PC-9 (cell line): Measurements from ENCODE around the gene FDPS. TPM values are rescaled to one million over a fixed set of nuclear protein-coding genes. Genes with fewer than 3 reads are reported as not detected.

Source experiments
- BruUV-seq: library from RNA; stranded (reverse); fragments of 400-500 nt; replicated peaks from 2 replicates; lab custom pipeline; 2021; lab: Mats Ljungman, UMichigan
- CTCF ChIA-PET: fragments of 300-600 bp; sonication (Branson Sonifier 250); formaldehyde crosslinking; loops from one replicate; lab custom pipeline; 2022; ENCODE audit warnings: antibody characterized with exemption; lab: Charles Lee
- POLR2A ChIA-PET: fragments of 300-600 bp; sonication (Branson Sonifier 250); formaldehyde crosslinking; loops from one replicate; lab custom pipeline; 2022; ENCODE audit warnings: antibody characterized with exemption; ENCODE audit not compliant: unreplicated experiment; lab: Charles Lee
- DNase-seq, 2 experiments: peaks; one replicate each; pipeline versions ENCODE4 v3.0.0 to v3.0.0-alpha.2; 2015 to 2022; ENCODE audit warnings: mixed read lengths in 1 of 2
- H2AFZ ChIP-seq: fragments of 200-600 bp; sonication (generic); 2 replicates; pipeline ENCODE4 v1.8.1; 2017; ENCODE audit warnings: antibody characterized with exemption
- H3F3A ChIP-seq: fragments of 200-600 bp; sonication (generic); 2 replicates; pipeline ENCODE4 v1.8.1; 2017; ENCODE audit warnings: antibody characterized with exemption, mild to moderate bottlenecking, low read depth; ENCODE audit not compliant: insufficient read depth
- H3K27ac ChIP-seq: fragments of 200-600 bp; sonication (generic); 2 replicates; pipeline ENCODE4 v1.6.1; 2016; ENCODE audit warnings: mixed run types
- H3K27me3 ChIP-seq: fragments of 200-600 bp; sonication (generic); 2 replicates; pipeline ENCODE4 v1.6.1; 2016; ENCODE audit warnings: low read depth, mixed run types; ENCODE audit not compliant: insufficient read depth
- H3K36me3 ChIP-seq: fragments of 200-600 bp; sonication (generic); 2 replicates; pipeline ENCODE4 v1.6.1; 2016; ENCODE audit warnings: low read depth, mixed run types
- H3K4me1 ChIP-seq: fragments of 200-600 bp; sonication (generic); replicated peaks from 2 replicates; pipeline ENCODE4 v1.6.1; 2016; ENCODE audit warnings: mixed run types; ENCODE audit not compliant: insufficient read depth
- H3K4me2 ChIP-seq: fragments of 200-600 bp; sonication (generic); 2 replicates; pipeline ENCODE4 v1.6.1; 2017; ENCODE audit warnings: mixed run types
- H3K4me3 ChIP-seq: fragments of 200-600 bp; sonication (generic); 2 replicates; pipeline ENCODE4 v1.6.1; 2016; ENCODE audit warnings: mixed run types
- H3K79me2 ChIP-seq: fragments of 200-600 bp; sonication (generic); 2 replicates; pipeline ENCODE4 v1.6.1; 2017; ENCODE audit warnings: low read depth, mixed run types
- H3K9me2 ChIP-seq: fragments of 200-600 bp; sonication (generic); 2 replicates; pipeline ENCODE4 v1.8.1; 2017; ENCODE audit warnings: mild to moderate bottlenecking; ENCODE audit not compliant: insufficient read depth
- H3K9me3 ChIP-seq: fragments of 200-600 bp; sonication (generic); 2 replicates; pipeline ENCODE4 v1.8.1; 2016; ENCODE audit warnings: low read depth; ENCODE audit not compliant: insufficient read depth
- H4K20me1 ChIP-seq: fragments of 200-600 bp; sonication (generic); 2 replicates; pipeline ENCODE4 v1.8.1; 2017; ENCODE audit not compliant: insufficient read depth
- EZH2 ChIP-seq: fragments of 200-600 bp; sonication (generic); IDR thresholded peaks from 2 replicates; pipeline ENCODE4 v1.8.0; 2017; ENCODE audit warnings: antibody characterized with exemption, low read depth
- intact Hi-C: fragments of 100-400 bp; cut with micrococcal nuclease; formaldehyde crosslinking; loops from one replicate; pipeline ENCODE4 v1.10.0; 2022; ENCODE audit not compliant: unreplicated experiment
- total RNA-seq: library from RNA; stranded (reverse); gene quantifications from 2 replicates; pipeline ENCODE4 v1.2.3, GENCODE V29; 2021
- TF ChIP-seq, protein P1 (sequence below): fragments of 200-600 bp; sonication (generic); conservative IDR thresholded peaks from 2 replicates; pipeline ENCODE4 v1.6.1; 2017; ENCODE audit warnings: mixed run types, antibody characterized with exemption, mild to moderate bottlenecking, moderate library complexity

Gene FDPS
- total RNA-seq, 1 experiment from 2014 or later: 568 TPM

DNA sequence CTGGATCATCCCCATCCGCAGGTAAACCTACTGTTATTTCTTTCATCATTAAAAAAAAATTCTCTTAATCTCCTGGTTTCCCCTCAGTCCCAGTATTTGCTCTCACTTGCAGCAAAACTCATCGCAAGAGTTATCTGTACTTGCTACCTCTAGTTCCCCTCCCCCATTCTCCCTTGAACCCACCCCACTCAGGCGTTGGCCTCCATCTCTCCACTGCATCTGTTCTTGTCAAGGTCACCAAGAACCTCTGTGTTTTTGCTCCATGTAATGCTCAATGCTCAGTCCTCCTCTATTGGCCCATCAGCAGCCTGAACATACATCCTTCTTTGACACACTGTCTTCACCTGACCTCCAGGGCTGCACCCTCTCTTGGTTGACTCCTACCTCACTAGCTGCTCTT, 12.0 kb upstream of the FDPS start:
- POLR2A ChIA-PET: no interaction called here

DNA sequence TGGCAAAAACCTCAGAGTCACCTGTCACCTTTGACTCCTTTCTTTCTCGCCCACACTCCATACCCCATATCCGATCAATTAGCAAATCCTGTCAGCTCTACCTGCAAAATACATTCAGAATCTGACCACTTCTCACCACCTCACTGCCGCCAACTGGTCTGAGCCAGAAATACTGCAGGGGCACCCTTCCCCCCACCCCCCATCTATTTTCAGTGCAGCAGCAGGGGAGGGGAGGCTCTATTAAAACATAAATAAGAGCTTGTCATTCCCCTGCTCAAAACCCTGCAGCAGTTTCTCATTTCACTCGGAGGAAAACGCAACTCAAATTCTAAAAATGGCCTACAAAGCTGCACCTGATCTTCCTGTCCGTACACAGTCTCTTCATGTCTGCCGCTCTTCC, 11.3 kb upstream of the FDPS start:
- no peaks in the 10 kb centered on the region for H3K4me1 ChIP-seq
- H3K4me3 ChIP-seq: no peak overlapping the region
- TF ChIP-seq, protein P1, sequence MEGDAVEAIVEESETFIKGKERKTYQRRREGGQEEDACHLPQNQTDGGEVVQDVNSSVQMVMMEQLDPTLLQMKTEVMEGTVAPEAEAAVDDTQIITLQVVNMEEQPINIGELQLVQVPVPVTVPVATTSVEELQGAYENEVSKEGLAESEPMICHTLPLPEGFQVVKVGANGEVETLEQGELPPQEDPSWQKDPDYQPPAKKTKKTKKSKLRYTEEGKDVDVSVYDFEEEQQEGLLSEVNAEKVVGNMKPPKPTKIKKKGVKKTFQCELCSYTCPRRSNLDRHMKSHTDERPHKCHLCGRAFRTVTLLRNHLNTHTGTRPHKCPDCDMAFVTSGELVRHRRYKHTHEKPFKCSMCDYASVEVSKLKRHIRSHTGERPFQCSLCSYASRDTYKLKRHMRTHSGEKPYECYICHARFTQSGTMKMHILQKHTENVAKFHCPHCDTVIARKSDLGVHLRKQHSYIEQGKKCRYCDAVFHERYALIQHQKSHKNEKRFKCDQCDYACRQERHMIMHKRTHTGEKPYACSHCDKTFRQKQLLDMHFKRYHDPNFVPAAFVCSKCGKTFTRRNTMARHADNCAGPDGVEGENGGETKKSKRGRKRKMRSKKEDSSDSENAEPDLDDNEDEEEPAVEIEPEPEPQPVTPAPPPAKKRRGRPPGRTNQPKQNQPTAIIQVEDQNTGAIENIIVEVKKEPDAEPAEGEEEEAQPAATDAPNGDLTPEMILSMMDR: no peak
- no peak for TF ChIP-seq EZH2
- H3K27me3 ChIP-seq: no peaks in the 10 kb centered on the region
- H3K36me3 ChIP-seq: no peaks in the 10 kb centered on the region
- H3F3A ChIP-seq: no peaks in the 10 kb centered on the region
- no peak overlapping the region for H2AFZ ChIP-seq
- H4K20me1 ChIP-seq: no peaks in the 10 kb centered on the region
- no peak overlapping the region for H3K27ac ChIP-seq
- no peak overlapping the region for H3K4me2 ChIP-seq
- ChIA-PET POLR2A (interaction anchor here (0.5 kb wide), 1 partner anchor 559 kb away, joined by 10 read pairs; no protein-coding TSS in a partner anchor), CTCF (no interaction called here)
- DNase-seq: no peak
- BruUV-seq: no TSS peak
- no peaks in the 10 kb centered on the region for H3K9me2 ChIP-seq
- H3K9me3 ChIP-seq: no peaks in the 10 kb centered on the region
- intact Hi-C loops: no loop called here
- no peaks in the 10 kb centered on the region for H3K79me2 ChIP-seq

More for the DNA sequence above, 12.0 kb upstream of the FDPS start:
- no peaks in the 10 kb centered on the region for H4K20me1 ChIP-seq
- no peak for DNase-seq
- CTCF ChIA-PET: no interaction called here
- no peak overlapping the region for H2AFZ ChIP-seq
- no peaks in the 10 kb centered on the region for H3K27me3 ChIP-seq
- H3K4me2 ChIP-seq: no peak overlapping the region
- no TSS peak for BruUV-seq
- H3K79me2 ChIP-seq: no peaks in the 10 kb centered on the region
- no peak overlapping the region for H3K4me3 ChIP-seq
- no peaks in the 10 kb centered on the region for H3F3A ChIP-seq
- no peaks in the 10 kb centered on the region for H3K4me1 ChIP-seq
- H3K36me3 ChIP-seq: no peaks in the 10 kb centered on the region
- TF ChIP-seq, protein P1: no peak
- TF ChIP-seq EZH2: no peak
- intact Hi-C loops: no loop called here
- no peaks in the 10 kb centered on the region for H3K9me3 ChIP-seq
- no peak overlapping the region for H3K27ac ChIP-seq
- H3K9me2 ChIP-seq: no peaks in the 10 kb centered on the region

DNA sequence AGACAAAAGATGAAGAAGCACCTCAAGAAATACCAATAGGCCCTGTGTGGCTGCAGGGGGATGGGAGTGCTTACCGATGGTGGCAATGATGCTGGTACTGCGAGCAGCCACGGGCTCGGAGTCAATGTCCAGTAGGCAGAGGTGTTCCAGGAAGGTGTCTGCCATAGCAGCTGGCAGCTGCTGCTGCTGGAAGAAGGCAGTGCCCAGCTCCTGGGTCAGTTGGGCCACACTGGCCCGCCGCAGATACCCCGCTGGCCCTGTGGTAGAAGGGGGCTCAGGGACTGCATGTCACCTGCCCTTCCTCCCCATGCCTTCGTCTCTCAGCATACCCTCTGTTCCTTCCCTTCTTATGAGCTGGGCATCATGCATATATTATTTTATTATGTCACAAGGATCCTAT, 8.6 kb upstream of the FDPS start:
- no peak overlapping the region for H3K4me2 ChIP-seq
- H4K20me1 ChIP-seq: no peaks in the 10 kb centered on the region
- H3K79me2 ChIP-seq: no peaks in the 10 kb centered on the region
- H3K27me3 ChIP-seq: no peaks in the 10 kb centered on the region
- H3F3A ChIP-seq: no peaks in the 10 kb centered on the region
- no peaks in the 10 kb centered on the region for H3K9me2 ChIP-seq
- CTCF ChIA-PET: no interaction called here
- POLR2A ChIA-PET: no interaction called here
- intact Hi-C loops: no loop called here
- TF ChIP-seq, protein P1: no peak
- TF ChIP-seq EZH2: no peak
- no TSS peak for BruUV-seq
- H3K9me3 ChIP-seq: no peaks in the 10 kb centered on the region
- H3K4me1 ChIP-seq: no peaks in the 10 kb centered on the region
- H2AFZ ChIP-seq: no peak overlapping the region
- no peak for DNase-seq
- H3K36me3 ChIP-seq: no peaks in the 10 kb centered on the region
- H3K27ac ChIP-seq: no peak overlapping the region
- H3K4me3 ChIP-seq: no peak overlapping the region
